ENCODE measurements around the gene ADGRG3.

- TF ChIP-seq, protein P1, sequence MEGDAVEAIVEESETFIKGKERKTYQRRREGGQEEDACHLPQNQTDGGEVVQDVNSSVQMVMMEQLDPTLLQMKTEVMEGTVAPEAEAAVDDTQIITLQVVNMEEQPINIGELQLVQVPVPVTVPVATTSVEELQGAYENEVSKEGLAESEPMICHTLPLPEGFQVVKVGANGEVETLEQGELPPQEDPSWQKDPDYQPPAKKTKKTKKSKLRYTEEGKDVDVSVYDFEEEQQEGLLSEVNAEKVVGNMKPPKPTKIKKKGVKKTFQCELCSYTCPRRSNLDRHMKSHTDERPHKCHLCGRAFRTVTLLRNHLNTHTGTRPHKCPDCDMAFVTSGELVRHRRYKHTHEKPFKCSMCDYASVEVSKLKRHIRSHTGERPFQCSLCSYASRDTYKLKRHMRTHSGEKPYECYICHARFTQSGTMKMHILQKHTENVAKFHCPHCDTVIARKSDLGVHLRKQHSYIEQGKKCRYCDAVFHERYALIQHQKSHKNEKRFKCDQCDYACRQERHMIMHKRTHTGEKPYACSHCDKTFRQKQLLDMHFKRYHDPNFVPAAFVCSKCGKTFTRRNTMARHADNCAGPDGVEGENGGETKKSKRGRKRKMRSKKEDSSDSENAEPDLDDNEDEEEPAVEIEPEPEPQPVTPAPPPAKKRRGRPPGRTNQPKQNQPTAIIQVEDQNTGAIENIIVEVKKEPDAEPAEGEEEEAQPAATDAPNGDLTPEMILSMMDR (IDR thresholded peaks at IDR 0.05 in 4 of 5, conservative IDR thresholded peaks at IDR 0.05 in 1 of 5), result no peak
- TF ChIP-seq POLR2A (IDR thresholded peaks at IDR 0.05), result no peak
Measured at GRCh38 chr16:57672824-57673223, 4.7 kb downstream of the ADGRG3 start.

All from gastrocnemius medialis (tissue), 4 donors.